Lung (tissue), 12 donors: ENCODE data around the gene FGGY. TPM values are rescaled to one million over a fixed set of nuclear protein-coding genes. Genes with fewer than 3 reads are reported as not detected.

ENCODE experiments used
- ATAC-seq: fragments of 200-7000 bp; cut with Tn5 transposase; one replicate; pipeline ENCODE4 v1.9.1; 2020; ENCODE audit warnings: moderate number of reproducible peaks; ENCODE audit not compliant: insufficient read depth, low FRiP score
- DNase-seq, 3 donors: peaks; one replicate each; pipeline ENCODE4 v3.0.0-alpha.2; 2013 to 2017
- H3K27ac ChIP-seq, 2 donors: one replicate each; pipeline ENCODE4 v1.5.1; 2013; ENCODE audit warnings: mild to moderate bottlenecking in 2 of 2, moderate library complexity in 2 of 2, control low read depth in 1 of 2, inconsistent platforms in 1 of 2, low read depth in 1 of 2, low read length in 1 of 2
- H3K27me3 ChIP-seq, 3 donors: one replicate each; pipeline ENCODE4 v1.5.1; 2013; ENCODE audit warnings: low read length in 2 of 3; ENCODE audit not compliant: control insufficient read depth in 3 of 3, insufficient read depth in 3 of 3
- H3K36me3 ChIP-seq, 4 donors: one replicate each; pipeline ENCODE4 v1.5.1; 2013; ENCODE audit warnings: low read length in 4 of 4, mild to moderate bottlenecking in 1 of 4, moderate library complexity in 1 of 4; ENCODE audit not compliant: control insufficient read depth in 4 of 4, insufficient read depth in 4 of 4
- H3K4me1 ChIP-seq, 5 donors: one replicate each; pipeline ENCODE4 v1.5.1; 2013; ENCODE audit warnings: low read length in 5 of 5, mild to moderate bottlenecking in 2 of 5, moderate library complexity in 1 of 5; ENCODE audit not compliant: control insufficient read depth in 5 of 5, insufficient read depth in 5 of 5
- H3K4me3 ChIP-seq: one replicate; pipeline ENCODE4 v1.5.1; 2013; ENCODE audit warnings: mild to moderate bottlenecking, control low read depth, moderate library complexity
- H3K9ac ChIP-seq, 2 donors: one replicate each; pipeline ENCODE4 v1.5.1; 2013; ENCODE audit warnings: low read length in 2 of 2, control low read depth in 1 of 2; ENCODE audit not compliant: insufficient read depth in 1 of 2
- H3K9me3 ChIP-seq, 4 donors: one replicate each; pipeline ENCODE4 v1.5.1; 2013; ENCODE audit warnings: low read length in 3 of 4, mild to moderate bottlenecking in 1 of 4, moderate library complexity in 1 of 4; ENCODE audit not compliant: control insufficient read depth in 4 of 4, insufficient read depth in 3 of 4
- WGBS, 2 donors: extraction: QIAGEN DNeasy Blood & Tissue Kit; methylation state at CpG; one replicate each; pipeline ENCODE4 v1.1.7; 2013; 5-methylcytosine and 5-hydroxymethylcytosine counted together
- polyA plus RNA-seq, 2 donors: library from polyadenylated mRNA; stranded (reverse); fragments of 200-250 nt; gene quantifications; one replicate each; pipeline ENCODE4 v1.2.1, GENCODE V29; 2013
- total RNA-seq, 2 donors: library from RNA; depleted of rRNA in 1 of 2; stranded (reverse); fragments of >200 nt in 1 of 2; gene quantifications; one replicate each; pipeline ENCODE4 v1.2.1, GENCODE V29; 2014 to 2021
- TF ChIP-seq, protein P1 (sequence below): IDR thresholded peaks from 2 replicates; pipeline ENCODE4 v1.5.1; 2012; ENCODE audit warnings: mild to moderate bottlenecking; ENCODE audit errors: control extremely low read depth, extremely low read depth
- donor health status: control.
- donor health status: control.
- donor health status: Bipolar disorder and iron deficiency.
- donor health status: healthy.
- donor health status: DM: yes; HTN: yes; CAD: no.

The FGGY gene
- total and polyA plus RNA-seq, 4 donors = 16.1 to 42.3 (median 18.3) TPM

- H3K4me1 ChIP-seq = peaks cover 2 to 19% (median 8%) of the 10 kb centered on the region in 5 donors
- ATAC-seq (no peak), DNase-seq (peak in 1 of 3 donors; percentile 40)
These were observed 135.9 kb downstream of the FGGY start for GRCh38 chr1:59432531-59433439.

GRCh38 chr1:59433440-59433813 lies 136.5 kb downstream of the FGGY start:
- ATAC-seq = no peak
- Histone ChIP-seq H3K9ac (no peak overlapping the region), H3K36me3 (no peaks in the 10 kb centered on the region), H3K27ac (no peak overlapping the region), H3K4me1 (peaks cover 3 to 25% (median 14%) of the 10 kb centered on the region in 5 donors), H3K4me3 (no peak overlapping the region), H3K9me3 (no peaks in the 10 kb centered on the region), H3K27me3 (no peaks in the 10 kb centered on the region)
- no peak for DNase-seq
- WGBS, 2 donors = 85 to 88% methylated on average over 6 of the region's 6 CpGs
- TF ChIP-seq, protein P1, sequence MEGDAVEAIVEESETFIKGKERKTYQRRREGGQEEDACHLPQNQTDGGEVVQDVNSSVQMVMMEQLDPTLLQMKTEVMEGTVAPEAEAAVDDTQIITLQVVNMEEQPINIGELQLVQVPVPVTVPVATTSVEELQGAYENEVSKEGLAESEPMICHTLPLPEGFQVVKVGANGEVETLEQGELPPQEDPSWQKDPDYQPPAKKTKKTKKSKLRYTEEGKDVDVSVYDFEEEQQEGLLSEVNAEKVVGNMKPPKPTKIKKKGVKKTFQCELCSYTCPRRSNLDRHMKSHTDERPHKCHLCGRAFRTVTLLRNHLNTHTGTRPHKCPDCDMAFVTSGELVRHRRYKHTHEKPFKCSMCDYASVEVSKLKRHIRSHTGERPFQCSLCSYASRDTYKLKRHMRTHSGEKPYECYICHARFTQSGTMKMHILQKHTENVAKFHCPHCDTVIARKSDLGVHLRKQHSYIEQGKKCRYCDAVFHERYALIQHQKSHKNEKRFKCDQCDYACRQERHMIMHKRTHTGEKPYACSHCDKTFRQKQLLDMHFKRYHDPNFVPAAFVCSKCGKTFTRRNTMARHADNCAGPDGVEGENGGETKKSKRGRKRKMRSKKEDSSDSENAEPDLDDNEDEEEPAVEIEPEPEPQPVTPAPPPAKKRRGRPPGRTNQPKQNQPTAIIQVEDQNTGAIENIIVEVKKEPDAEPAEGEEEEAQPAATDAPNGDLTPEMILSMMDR = no peak

More at GRCh38 chr1:59432531-59433439, 135.9 kb downstream of the FGGY start:
- Histone ChIP-seq H3K9me3 (no peaks in the 10 kb centered on the region), H3K27me3 (no peaks in the 10 kb centered on the region), H3K27ac (no peak overlapping the region), H3K9ac (no peak overlapping the region), H3K36me3 (no peaks in the 10 kb centered on the region), H3K4me3 (no peak overlapping the region)
- 78 to 91% methylated on average over 6 of the region's 6 CpGs for WGBS, 2 donors
- TF ChIP-seq, protein P1 = no peak

GRCh38 chr1:59434336-59434735 lies 137.4 kb downstream of the FGGY start:
- Histone ChIP-seq H3K9me3 (no peaks in the 10 kb centered on the region), H3K4me1 (peaks cover 3 to 29% (median 15%) of the 10 kb centered on the region in 5 donors), H3K27me3 (no peaks in the 10 kb centered on the region), H3K36me3 (no peaks in the 10 kb centered on the region), H3K9ac (no peak overlapping the region), H3K4me3 (no peak overlapping the region), H3K27ac (no peak overlapping the region)
- WGBS, 2 donors = 56 to 60% methylated on average over 3 of the region's 3 CpGs
- ATAC-seq = peak; percentile 64
- TF ChIP-seq, protein P1 = no peak
- DNase-seq = no peak
